Measurements from ENCODE around the gene KIF20B. TPM values are rescaled to one million over a fixed set of nuclear protein-coding genes. Genes with fewer than 3 reads are reported as not detected.

The KIF20B gene, protein sequence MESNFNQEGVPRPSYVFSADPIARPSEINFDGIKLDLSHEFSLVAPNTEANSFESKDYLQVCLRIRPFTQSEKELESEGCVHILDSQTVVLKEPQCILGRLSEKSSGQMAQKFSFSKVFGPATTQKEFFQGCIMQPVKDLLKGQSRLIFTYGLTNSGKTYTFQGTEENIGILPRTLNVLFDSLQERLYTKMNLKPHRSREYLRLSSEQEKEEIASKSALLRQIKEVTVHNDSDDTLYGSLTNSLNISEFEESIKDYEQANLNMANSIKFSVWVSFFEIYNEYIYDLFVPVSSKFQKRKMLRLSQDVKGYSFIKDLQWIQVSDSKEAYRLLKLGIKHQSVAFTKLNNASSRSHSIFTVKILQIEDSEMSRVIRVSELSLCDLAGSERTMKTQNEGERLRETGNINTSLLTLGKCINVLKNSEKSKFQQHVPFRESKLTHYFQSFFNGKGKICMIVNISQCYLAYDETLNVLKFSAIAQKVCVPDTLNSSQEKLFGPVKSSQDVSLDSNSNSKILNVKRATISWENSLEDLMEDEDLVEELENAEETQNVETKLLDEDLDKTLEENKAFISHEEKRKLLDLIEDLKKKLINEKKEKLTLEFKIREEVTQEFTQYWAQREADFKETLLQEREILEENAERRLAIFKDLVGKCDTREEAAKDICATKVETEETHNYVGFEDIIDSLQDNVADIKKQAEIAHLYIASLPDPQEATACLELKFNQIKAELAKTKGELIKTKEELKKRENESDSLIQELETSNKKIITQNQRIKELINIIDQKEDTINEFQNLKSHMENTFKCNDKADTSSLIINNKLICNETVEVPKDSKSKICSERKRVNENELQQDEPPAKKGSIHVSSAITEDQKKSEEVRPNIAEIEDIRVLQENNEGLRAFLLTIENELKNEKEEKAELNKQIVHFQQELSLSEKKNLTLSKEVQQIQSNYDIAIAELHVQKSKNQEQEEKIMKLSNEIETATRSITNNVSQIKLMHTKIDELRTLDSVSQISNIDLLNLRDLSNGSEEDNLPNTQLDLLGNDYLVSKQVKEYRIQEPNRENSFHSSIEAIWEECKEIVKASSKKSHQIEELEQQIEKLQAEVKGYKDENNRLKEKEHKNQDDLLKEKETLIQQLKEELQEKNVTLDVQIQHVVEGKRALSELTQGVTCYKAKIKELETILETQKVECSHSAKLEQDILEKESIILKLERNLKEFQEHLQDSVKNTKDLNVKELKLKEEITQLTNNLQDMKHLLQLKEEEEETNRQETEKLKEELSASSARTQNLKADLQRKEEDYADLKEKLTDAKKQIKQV (N-terminal part only)
- polyA plus RNA-seq (2013, experiment 1 of 4) = 26.6 TPM
- 29.2 TPM for polyA plus RNA-seq (2013, experiment 2 of 4)
- 27.1 TPM for polyA plus RNA-seq (2013, experiment 3 of 4)
- 28.2 TPM for polyA plus RNA-seq (2013, experiment 4 of 4)

DNA sequence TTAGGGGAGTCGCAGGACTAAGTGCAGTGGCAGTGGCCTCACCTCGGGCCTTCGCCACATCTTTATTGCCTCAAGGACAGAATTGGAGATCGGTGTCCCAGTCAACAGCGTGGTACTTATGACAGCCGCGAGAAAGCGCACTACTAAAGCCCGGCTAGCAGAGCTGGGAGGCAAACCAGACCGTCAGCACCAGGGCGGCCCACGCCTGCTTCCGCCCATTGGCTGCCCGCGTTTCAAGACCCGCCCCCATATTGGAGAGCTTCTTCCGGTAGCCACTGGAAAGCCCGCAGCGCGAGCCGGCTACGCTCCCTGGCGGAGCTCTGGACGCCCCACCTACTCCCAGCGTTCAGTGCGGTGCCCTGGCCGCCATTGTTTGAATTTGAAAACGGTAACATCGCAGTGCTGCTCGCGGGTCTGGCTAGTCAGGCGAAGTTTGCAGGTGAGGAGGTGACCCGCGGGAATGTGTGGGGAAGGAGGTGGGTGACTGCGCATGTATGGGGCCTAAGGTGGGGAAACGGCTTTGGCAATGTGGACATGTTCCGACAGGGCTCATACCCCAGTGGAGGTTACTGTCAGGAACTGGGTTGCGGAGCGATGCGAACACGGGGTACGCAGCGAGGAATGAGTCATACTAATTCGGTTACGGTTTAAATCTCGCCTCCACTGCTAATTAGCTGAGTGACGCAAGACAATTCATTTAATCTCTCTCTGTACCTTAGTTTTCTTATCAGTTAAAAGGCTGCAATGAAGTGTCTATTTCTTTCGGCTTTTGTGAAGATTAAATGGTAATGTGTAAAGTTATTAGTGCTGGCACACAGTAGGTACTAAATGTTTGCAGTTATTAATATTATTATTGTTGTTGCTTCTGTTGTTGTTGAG, at the start of gene KIF20B:
KIF20B (plus strand) TSS at position 349 of the 879 bp plus-strand sequence. CDS start 3,705 bp downstream, outside the sequence.
- Histone ChIP-seq H3K4me3 (ENCODE audit: insufficient read depth, low read depth, low read length) (peak within 1 kb of the TSS; percentile 99), H3K27me3 (ENCODE audit: control insufficient read depth, insufficient read depth, low read length, poor library complexity, severe bottlenecking) (no peaks in the 10 kb centered on the region), H3K36me3 (ENCODE audit: control insufficient read depth, insufficient read depth, low read length) (no peaks in the 10 kb centered on the region), H3K4me1 (ENCODE audit: control insufficient read depth, insufficient read depth, low read length) (peaks cover 4% of the 10 kb centered on the region), H3K9me3 (ENCODE audit: control insufficient read depth, low read length) (no peaks in the 10 kb centered on the region), H3K27ac (ENCODE audit: insufficient read depth, low read depth, low read length, poor library complexity, severe bottlenecking) (peak within 1 kb of the TSS; percentile 87)
- WGBS, 2 experiments = 1% methylated on average over 48 of the region's 48 CpGs

DNA sequence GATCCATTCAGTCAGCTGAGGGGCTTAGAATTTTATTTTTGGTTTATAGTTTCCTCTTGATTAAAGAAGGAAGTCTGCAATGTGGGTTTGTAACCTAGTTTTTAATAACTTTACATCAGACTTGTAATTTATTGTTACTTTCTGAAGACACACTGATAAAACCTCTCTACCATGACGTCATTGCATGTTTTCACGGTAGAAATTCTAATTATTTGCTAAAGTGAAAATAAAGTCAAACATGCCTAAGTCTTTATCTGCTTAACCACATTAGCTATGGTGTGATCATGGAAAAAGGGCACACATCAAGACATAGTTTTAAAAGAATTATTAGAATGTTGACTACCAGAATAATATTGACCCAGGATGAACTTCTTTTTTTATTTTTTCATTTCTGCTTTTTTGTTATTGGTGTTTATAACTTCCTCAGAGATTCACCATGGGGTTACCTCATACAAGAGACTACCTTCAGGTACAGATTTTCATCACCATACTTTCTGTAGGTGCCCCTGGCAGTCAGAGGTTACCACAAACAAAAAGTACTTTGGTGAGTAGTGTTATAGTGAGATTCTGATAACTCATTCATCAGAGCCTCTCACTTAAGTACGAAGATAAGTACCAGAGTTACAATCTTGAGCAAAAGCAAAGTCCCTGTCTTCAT, 49.3 kb upstream of the KIF20B start:
- H3K27ac ChIP-seq (ENCODE audit: insufficient read depth, low read depth, low read length, poor library complexity, severe bottlenecking) = no peak overlapping the region
- no peaks in the 10 kb centered on the region for H3K4me1 ChIP-seq (ENCODE audit: control insufficient read depth, insufficient read depth, low read length)
- no peaks in the 10 kb centered on the region for H3K9me3 ChIP-seq (ENCODE audit: control insufficient read depth, low read length)
- no peak overlapping the region for H3K4me3 ChIP-seq (ENCODE audit: insufficient read depth, low read depth, low read length)
- H3K27me3 ChIP-seq (ENCODE audit: control insufficient read depth, insufficient read depth, low read length, poor library complexity, severe bottlenecking) = no peaks in the 10 kb centered on the region
- H3K36me3 ChIP-seq (ENCODE audit: control insufficient read depth, insufficient read depth, low read length) = no peaks in the 10 kb centered on the region
- WGBS, 2 experiments = 78 to 95% methylated on average over 2 to 3 of the region's 3 CpGs

DNA sequence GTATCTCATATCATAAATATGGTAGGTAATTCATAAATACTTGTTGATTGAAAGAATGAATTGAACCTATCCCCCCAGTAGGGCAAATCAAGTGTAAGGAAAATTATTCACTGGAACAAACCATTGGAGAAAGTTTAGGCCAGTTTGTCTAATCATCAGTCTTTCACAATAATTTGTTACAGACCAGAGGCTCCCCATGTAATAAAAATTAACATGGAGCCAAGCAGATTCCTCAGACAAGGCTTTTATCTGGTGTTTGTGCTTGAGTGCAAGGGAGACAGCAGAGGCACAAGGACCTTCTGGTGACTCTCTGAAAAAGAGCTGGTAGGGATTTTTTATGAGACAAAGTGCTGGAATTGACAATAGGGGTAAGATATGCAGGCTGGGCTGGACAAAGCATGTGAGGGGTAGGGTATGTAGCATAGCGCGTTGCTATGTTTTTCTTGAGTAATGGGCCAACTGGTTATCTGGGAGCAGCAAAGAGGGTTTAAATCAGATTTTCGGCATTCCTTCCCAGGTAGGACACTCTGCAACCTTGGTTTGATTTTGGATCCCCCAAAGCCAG, 48.5 kb upstream of the KIF20B start:
- Histone ChIP-seq H3K27ac (ENCODE audit: insufficient read depth, low read depth, low read length, poor library complexity, severe bottlenecking) (no peak overlapping the region), H3K4me3 (ENCODE audit: insufficient read depth, low read depth, low read length) (no peak overlapping the region), H3K36me3 (ENCODE audit: control insufficient read depth, insufficient read depth, low read length) (no peaks in the 10 kb centered on the region), H3K27me3 (ENCODE audit: control insufficient read depth, insufficient read depth, low read length, poor library complexity, severe bottlenecking) (no peaks in the 10 kb centered on the region), H3K4me1 (ENCODE audit: control insufficient read depth, insufficient read depth, low read length) (no peaks in the 10 kb centered on the region), H3K9me3 (ENCODE audit: control insufficient read depth, low read length) (no peaks in the 10 kb centered on the region)
- 91 to 97% methylated on average over 3 of the region's 3 CpGs for WGBS, 2 experiments

DNA sequence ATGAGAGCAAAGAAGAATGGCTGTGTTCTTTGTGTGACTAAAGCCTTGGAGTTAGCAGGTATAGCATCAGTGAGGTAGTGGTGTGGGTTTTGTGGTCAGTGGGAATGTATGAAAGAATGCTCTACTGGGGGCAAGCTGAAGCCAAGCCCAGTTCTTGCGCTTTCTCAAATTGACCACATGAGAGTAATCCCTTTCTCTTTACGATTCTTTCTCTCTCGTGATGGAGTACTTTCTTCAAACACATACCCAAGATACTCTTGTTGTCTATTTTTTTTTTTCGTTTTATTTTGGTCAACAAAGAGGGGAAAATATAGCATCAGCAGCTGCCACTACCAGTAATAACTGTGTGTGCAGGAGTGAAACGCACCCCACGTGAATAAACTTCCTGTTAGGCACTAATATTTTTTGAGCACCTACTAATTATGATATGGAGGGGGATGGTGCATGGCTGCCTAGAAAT, 48.0 kb upstream of the KIF20B start:
- no peaks in the 10 kb centered on the region for H3K27me3 ChIP-seq (ENCODE audit: control insufficient read depth, insufficient read depth, low read length, poor library complexity, severe bottlenecking)
- no peaks in the 10 kb centered on the region for H3K36me3 ChIP-seq (ENCODE audit: control insufficient read depth, insufficient read depth, low read length)
- 82 to 89% methylated on average over 6 of the region's 6 CpGs for WGBS, 2 experiments
- no peak overlapping the region for H3K27ac ChIP-seq (ENCODE audit: insufficient read depth, low read depth, low read length, poor library complexity, severe bottlenecking)
- H3K4me1 ChIP-seq (ENCODE audit: control insufficient read depth, insufficient read depth, low read length) = no peaks in the 10 kb centered on the region
- no peak overlapping the region for H3K4me3 ChIP-seq (ENCODE audit: insufficient read depth, low read depth, low read length)
- no peaks in the 10 kb centered on the region for H3K9me3 ChIP-seq (ENCODE audit: control insufficient read depth, low read length)

DNA sequence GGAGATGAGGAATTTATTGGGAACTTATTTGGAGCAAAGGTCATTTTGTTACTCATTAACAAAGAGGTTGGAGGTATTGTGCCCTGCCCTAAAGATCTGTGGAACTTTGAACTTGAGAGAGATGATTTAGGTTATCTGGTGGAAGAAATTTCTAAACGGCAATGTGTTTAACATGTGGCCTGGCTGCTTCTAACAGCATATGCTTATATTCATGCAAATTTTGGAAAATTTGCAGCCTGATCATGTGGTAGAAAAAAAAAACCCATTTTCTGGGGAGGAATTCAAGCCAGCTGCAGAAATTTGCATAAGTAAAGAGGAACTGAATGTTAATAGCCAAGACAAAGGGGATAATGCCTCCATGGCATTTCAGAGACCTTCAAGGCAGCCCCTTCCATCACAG, 45.7 kb upstream of the KIF20B start:
- Histone ChIP-seq H3K27ac (ENCODE audit: insufficient read depth, low read depth, low read length, poor library complexity, severe bottlenecking) (no peak overlapping the region), H3K27me3 (ENCODE audit: control insufficient read depth, insufficient read depth, low read length, poor library complexity, severe bottlenecking) (no peaks in the 10 kb centered on the region), H3K36me3 (ENCODE audit: control insufficient read depth, insufficient read depth, low read length) (no peaks in the 10 kb centered on the region), H3K4me1 (ENCODE audit: control insufficient read depth, insufficient read depth, low read length) (no peaks in the 10 kb centered on the region), H3K4me3 (ENCODE audit: insufficient read depth, low read depth, low read length) (no peak overlapping the region), H3K9me3 (ENCODE audit: control insufficient read depth, low read length) (no peaks in the 10 kb centered on the region)
- 84 to 88% methylated on average over 1 of the region's 1 CpG for WGBS, 2 experiments

DNA sequence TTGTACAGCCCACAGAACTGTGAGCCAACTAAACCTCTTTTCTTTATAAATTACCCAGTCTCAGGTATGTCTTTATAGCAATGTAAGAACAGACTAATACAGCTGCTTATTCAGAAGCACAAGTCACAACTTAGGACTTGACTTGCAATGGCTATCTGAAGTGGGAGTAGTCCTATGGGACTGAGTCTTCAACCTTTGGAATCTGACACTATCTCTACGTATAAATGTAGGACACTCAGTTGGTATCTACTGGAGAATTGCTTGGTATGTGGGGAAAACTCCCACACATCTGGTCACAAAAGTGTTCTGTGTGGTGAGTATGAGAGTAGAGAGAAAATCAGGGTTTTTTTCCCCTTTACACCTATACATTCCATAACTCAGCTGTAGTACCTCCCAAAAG, 44.1 kb upstream of the KIF20B start:
- H3K36me3 ChIP-seq (ENCODE audit: control insufficient read depth, insufficient read depth, low read length) = no peaks in the 10 kb centered on the region
- WGBS, 2 experiments = 88 to 96% methylated on average over 1 of the region's 1 CpG
- no peaks in the 10 kb centered on the region for H3K9me3 ChIP-seq (ENCODE audit: control insufficient read depth, low read length)
- H3K4me1 ChIP-seq (ENCODE audit: control insufficient read depth, insufficient read depth, low read length) = no peaks in the 10 kb centered on the region
- no peaks in the 10 kb centered on the region for H3K27me3 ChIP-seq (ENCODE audit: control insufficient read depth, insufficient read depth, low read length, poor library complexity, severe bottlenecking)
- H3K4me3 ChIP-seq (ENCODE audit: insufficient read depth, low read depth, low read length) = no peak overlapping the region
- H3K27ac ChIP-seq (ENCODE audit: insufficient read depth, low read depth, low read length, poor library complexity, severe bottlenecking) = no peak overlapping the region

DNA sequence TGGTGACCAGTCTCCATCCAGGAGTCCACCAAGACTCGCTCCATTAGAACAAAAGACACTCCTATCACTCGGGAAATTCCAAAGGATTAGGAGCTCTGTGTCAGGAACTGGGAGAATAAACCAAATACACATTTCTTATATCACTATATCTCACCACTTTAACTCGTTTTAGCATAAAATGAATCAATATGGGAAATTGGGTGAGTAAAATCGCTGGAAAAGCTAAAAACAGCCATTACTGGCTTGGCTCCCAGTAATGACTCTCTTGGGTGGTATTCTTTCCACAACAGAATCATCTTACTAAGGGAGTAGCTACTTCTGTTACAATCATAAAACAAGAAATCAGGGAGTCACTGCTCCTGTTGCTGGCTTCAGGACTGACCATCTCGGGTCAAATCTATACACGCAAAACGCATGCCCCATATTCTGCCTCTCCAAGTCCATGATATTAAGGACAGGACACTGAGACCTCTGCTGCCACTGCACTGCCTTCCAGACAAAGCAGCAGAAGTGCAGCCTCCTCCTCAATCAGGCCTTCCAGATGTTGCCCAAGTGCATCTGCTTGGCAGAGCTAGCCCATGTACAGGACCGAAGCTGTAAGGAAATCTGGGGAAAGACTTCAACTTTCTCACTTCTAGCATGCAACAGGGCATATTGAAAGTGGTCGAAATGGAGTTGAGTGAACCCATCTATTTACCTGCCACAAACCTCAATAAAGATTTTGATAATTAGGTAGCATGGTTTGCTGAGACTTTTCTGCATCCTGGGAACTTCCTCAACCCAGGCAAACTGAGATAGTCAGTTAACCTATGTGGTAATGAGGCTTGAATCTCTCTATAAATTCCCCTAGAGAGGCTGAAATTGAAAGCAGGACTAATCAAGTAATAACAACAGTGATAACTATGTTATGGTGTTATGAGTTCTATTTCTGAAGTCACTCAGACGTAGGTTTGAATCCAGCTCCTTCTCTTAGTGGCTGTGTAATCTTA, 42.0 kb upstream of the KIF20B start:
- Histone ChIP-seq H3K36me3 (ENCODE audit: control insufficient read depth, insufficient read depth, low read length) (no peaks in the 10 kb centered on the region), H3K4me1 (ENCODE audit: control insufficient read depth, insufficient read depth, low read length) (no peaks in the 10 kb centered on the region), H3K9me3 (ENCODE audit: control insufficient read depth, low read length) (no peaks in the 10 kb centered on the region), H3K27me3 (ENCODE audit: control insufficient read depth, insufficient read depth, low read length, poor library complexity, severe bottlenecking) (no peaks in the 10 kb centered on the region), H3K4me3 (ENCODE audit: insufficient read depth, low read depth, low read length) (no peak overlapping the region), H3K27ac (ENCODE audit: insufficient read depth, low read depth, low read length, poor library complexity, severe bottlenecking) (no peak overlapping the region)
- 91 to 94% methylated on average over 9 of the region's 10 CpGs for WGBS, 2 experiments

DNA sequence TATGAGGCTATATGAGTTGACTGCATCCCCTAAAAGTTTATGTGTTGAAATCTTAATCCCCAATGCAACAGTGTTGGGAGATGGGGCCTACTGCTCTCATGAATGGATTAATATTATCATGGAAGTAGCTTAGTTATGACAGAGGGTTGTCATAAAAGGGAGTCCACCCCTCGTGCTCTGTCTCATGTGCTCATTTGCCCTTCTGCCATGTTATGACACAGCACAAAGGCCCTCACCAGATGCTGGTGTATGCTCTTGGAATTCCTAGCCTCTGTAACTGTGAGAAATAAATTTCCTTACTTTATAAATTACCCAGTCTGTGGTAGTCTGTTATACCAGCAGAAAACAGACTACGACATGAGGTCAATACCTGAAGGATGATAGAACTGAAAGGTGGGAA, 38.8 kb upstream of the KIF20B start:
- H3K27me3 ChIP-seq (ENCODE audit: control insufficient read depth, insufficient read depth, low read length, poor library complexity, severe bottlenecking) = no peaks in the 10 kb centered on the region
- H3K4me1 ChIP-seq (ENCODE audit: control insufficient read depth, insufficient read depth, low read length) = no peaks in the 10 kb centered on the region
- no peaks in the 10 kb centered on the region for H3K9me3 ChIP-seq (ENCODE audit: control insufficient read depth, low read length)
- H3K36me3 ChIP-seq (ENCODE audit: control insufficient read depth, insufficient read depth, low read length) = no peaks in the 10 kb centered on the region
- no peak overlapping the region for H3K4me3 ChIP-seq (ENCODE audit: insufficient read depth, low read depth, low read length)
- H3K27ac ChIP-seq (ENCODE audit: insufficient read depth, low read depth, low read length, poor library complexity, severe bottlenecking) = no peak overlapping the region
- WGBS, 2 experiments = 92 to 95% methylated on average over 2 of the region's 2 CpGs

Data from ectodermal cell (in vitro differentiated cells).